GM19240 (cell line): ENCODE results near the gene ST8SIA2.

ENCODE experiments used
- DNase-seq: peaks from one replicate; pipeline ENCODE4 v3.0.0; 2011; ENCODE audit warnings: low spot score; ENCODE audit not compliant: insufficient read length

The ST8SIA2 gene

DNA sequence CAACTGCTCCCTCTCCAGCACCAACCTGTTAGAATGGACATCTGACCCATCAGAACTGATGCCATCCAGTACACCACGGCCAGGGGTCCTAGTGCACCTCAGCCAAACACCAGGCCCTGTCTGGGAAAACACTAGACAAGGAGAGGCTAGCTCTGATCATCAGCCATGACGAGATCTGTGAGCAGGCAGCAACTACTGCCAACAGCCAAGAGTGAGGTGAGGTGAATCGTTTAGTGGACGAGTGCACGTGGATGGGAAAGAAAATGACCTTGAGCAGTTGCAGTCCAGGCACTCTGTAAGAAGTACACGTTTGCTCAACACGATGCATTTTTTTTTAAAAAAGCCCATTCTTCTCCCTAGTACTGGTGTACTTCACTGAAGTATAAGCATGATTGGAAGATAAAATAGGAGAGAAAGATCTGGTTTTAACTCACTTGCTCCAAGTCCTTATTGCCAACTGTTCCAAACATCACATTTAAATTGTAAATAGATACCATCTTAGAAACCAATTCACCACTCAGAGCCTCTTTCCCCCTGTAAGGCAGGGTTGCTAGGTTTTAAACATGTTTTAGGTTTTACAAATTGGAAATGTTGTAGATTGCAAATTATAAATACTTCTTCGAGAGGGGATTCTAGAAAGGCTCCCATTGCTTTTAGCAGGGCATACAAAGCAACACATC, 5.7 kb downstream of the ST8SIA2 start:
- no peak for DNase-seq

DNA sequence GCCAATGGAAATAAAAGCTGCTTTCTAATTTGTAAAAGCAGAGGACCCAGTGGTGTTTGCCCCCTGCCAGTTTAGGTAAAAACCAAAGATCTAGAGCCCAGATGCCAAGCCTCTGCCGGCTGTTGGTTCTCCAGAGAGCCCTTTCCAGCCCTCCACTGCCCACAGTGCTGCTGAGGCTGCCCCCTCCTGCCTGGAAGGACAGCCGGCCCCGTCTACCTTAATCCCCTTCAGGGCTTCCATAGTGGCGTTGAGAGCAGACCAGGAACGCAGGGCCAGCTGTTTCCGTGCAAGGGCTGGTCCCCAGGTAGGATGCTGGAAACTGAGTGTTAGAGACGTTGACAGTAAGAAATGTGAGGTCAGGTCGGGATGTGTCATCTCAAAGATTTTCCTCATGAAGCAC, 6.9 kb downstream of the ST8SIA2 start:
- DNase-seq = no peak

DNA sequence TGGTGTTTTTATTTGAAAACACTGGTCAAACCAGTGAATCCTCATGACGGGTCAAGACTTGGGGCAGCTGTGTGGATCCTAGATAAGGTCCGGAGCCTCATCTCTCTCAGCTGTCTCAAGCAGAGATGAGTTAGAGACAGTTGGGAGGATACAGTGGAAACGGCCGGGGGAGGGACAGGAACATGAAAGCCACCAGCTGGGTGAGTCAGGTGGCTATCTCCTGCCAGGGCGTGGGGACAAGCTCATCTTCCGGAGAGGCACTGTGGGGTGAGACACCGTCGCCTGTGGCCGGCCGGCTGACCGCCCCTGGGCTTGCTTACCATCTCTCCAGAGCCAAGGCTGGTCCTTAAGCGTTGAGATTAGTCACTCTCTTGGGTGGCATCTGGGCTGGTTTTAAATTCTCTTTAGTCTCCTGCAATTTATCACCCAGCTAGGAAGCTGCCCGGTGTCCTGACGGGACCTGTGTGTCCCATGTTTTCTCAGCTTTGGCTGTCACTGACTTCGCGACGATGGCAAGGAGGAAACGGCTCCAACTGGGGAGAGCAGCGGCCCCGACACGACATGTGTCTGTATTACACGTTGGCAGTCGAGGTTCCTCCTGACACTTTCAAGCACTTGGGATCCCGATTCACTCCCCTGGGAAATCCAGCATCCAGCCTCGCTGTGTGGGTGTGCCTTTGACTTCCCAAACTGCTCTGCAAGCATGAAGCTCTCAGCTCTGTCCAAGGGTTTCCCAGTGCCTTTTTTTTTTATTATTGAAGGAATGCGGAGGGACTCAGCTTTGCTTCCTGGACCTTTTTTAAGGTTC, 7.5 kb downstream of the ST8SIA2 start:
- DNase-seq = no peak

DNA sequence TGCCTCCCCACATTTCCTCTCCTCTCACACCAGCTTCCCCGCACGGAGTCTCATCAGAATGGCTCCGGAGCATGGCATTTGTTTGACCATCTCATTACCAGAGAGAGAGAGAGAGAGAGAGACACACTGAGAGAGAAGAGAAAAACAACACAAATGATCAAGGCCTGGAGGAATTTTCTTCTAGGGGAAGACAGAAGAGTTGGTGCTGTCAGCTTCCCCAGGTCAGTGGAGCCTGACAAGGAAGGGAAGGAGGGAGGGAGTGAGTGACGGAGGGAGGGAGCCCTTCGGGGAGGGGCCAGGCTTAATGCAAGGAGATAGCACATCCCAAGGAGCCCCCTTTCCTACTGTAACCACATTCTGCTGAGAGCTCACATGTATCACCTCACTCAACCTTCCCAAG, 9.1 kb downstream of the ST8SIA2 start:
- DNase-seq = no peak

DNA sequence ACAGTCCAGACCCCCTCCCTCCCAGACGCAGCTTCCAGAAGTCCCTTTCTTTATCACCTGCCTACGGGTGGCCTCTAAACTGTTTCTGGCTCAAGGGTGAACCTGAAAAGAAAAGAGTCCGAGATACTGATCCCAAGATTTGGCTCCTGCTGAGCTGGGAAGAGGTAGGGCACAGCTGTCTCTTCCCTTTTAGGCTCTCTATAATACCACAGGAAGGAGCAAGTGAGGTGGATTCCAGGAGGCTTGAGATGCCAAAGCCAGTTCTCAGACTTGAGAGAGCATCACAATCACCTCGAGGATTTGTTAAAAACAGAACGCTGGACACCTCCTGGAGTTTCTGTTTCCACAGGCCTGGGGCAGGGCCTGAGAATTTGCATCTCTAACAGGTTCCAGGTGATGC, 12.3 kb downstream of the ST8SIA2 start:
- DNase-seq = no peak

DNA sequence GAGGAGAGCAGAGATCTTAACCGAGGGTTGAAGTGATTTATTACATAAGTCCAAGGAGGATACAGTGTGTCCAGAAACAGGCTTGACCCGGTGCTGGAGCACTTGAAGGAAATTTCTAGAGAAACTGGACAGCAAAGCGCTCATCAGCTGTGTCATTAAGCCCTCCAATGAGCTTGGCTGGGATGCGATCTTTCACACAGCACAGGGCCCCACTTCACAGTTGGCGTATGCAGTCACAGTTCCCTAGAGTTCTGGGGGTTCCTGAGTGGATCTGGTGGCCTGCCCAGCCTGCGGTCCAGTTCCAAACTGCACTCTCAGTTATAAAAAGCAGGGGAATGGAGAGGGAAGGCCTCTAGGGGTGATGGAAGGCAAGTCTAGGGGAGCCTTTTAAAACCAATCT, 13.6 kb downstream of the ST8SIA2 start:
- no peak for DNase-seq

DNA sequence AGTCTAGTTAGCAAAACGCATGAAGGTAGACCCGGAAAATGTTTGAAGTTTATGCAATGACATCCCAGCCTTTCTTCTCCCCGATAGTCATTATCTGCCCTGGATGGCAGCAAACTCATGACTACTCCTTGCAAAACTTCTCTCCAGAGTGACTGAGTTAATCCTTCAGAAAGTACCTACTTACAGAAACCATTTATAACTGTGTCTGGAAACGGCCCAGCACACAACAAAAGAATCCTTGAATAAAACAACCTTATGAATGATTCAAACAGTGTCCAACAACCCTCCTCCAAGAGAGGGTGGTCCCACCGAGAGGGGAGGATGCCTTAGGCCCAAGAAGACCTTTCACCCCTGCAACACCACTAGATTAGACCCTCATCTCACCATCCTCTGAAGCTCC, 14.2 kb downstream of the ST8SIA2 start:
- DNase-seq = no peak

DNA sequence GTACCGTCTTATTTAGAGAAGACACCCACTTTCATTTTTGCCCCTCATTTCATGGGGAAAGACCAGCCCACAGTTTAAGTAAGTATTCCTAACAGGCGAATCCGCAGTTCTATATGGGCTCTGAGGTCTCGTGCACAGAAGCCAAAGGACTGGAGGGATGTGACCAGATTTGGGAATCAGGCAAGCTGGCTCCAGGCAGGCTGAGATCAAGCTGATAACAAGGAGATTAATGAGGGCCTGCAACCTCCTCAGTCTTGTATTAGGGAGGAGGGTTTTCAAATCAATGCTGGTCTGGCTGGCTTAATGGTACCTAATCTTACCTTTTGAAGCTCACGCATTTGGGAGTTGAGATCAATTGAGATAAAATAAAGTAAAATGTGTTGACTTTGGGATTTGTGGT, 15.3 kb downstream of the ST8SIA2 start:
- no peak for DNase-seq

DNA sequence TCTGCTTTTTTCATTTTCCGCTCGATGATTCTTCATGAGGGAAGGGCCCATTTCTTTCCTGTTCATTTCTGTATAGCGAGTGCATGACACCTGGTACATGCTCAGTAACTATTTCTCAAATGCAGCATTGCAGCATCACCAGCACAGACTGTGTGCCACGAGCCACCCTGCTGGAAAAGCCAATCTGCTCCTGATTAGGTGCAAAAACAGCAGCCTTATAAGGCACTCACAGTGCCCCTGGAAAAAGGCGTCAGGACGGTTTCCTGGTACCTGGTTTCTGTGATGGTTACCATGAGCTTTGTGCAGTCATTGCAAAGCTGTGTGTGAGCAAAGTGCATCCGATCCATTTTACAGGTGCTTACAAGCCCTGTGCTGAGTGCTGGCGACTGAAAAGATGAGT, 15.8 kb downstream of the ST8SIA2 start:
- DNase-seq = no peak

DNA sequence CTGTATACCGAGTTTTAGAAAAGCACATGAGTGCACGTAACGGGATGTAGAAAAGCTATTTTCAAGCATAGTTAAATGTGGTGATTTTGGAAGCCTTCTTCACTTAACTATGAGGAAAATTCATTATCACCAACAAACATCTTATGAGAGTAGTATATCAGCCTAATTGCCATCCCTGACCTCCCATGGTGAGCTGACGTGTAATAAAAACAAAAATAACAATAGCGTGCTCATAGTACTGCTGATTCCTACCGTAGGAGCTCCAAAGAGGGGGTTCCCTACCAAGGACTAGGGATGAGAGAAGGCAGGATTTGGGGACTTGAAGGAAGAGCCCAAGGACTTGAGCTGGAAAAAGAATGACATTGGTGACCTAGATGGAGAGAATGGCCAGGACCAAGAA, 16.9 kb downstream of the ST8SIA2 start:
- DNase-seq = no peak

DNA sequence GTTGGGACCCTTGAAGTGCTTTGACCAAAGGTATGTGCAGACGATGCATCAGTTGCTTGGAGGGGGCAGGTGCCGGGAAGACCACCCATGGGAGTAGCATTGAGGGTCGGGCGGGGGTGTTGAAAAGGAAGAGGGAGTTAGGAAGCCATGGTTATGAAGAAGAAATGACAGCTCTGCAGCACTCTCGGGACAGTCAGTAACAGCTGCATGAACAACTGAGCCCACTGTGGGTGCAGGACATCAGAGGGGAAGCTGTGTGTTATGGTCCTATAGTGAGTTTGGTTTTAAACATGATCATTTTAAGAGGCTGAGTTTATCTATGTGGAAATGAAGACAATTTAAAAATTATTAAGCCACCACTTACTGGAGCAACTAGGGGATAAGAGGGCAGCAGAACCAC, 17.6 kb downstream of the ST8SIA2 start:
- DNase-seq = no peak

DNA sequence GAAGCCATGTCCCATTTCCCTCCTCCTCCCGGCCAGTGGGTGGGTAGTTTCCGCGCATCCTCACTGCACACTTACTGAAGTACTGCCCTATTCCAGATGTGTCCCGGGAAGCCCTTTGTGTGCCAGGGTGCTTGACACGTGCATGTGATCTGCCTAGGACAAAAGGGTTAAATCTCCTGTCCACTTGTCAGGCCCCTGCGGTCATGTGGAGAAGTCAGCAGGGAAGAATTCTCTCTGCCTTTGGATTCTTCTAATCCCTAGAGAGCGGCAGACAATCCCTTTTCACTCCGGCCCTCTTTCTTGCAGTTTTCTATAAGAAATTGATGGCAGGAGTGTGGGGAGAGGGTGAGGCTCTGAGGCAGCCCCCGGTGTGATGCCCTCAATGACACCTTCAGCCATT, 19.8 kb downstream of the ST8SIA2 start:
- DNase-seq = no peak

DNA sequence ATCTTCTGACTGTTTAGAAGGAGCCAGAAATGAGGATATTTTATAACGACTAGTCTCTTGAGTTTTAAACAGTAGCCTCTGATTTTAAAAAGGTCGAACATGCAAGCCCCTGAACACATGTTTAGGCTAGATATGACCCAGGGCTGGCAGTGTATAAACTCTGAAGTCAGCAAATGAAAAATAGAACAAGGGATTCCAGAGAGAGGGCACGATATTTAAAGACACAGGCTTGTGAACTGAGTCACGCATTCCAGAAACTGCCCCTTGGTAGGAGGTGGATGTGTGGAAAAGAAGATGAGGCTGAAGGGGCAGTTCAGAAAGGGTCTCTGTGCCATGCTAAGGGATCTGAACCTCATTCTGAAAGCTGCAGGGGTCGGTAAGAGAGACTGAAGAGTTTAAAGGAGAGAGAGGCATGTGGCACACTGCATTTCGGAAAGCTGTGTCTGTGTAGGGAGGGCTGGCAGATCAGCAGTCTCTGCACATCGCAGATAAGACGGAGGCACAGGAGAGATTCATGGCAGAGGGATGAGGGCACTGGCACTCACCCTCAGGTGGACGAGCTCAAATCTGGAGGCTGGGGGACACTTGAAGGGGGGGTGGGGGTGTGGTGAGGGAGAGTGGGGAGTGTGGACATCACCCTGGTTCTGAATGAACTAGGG, 22.1 kb downstream of the ST8SIA2 start:
- no peak for DNase-seq

DNA sequence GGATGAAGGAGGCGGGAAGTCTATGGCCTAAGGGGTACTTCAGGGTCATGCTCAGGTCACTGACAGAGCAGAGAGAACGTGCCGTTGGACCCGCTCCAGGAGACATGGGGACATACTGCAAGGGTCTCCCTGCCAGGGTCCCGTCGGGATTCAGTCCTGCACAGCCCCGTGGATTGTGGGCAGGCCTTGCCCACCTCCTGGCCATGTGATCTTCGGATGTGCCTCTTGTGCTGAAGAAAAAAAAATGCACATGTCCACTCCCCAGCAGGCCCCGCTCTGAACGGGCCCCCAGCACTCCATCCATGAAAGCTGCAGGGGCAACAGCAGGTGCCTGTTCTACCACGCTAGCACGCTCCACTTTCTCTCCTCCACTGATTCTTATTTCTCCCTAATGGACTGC, 22.9 kb downstream of the ST8SIA2 start:
- no peak for DNase-seq

DNA sequence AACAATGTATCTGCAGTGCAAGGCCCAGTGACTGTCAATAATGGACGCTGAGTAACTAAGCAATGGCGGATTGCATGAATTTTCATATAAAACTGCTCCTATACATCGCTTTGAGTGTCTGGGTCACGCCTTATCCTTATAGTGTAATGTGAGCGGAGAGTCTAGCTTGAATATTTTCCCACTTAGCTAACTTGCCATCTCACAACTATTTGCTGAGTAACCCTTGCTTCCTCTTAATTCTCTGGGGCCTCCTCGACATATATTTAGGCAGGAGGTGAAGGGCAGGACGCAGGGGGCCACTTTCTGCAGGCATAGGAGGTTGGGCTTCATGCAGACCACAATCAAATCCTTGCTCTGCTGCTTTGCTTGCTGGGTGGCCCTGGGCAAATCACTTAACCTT, 24.0 kb downstream of the ST8SIA2 start:
- no peak for DNase-seq

DNA sequence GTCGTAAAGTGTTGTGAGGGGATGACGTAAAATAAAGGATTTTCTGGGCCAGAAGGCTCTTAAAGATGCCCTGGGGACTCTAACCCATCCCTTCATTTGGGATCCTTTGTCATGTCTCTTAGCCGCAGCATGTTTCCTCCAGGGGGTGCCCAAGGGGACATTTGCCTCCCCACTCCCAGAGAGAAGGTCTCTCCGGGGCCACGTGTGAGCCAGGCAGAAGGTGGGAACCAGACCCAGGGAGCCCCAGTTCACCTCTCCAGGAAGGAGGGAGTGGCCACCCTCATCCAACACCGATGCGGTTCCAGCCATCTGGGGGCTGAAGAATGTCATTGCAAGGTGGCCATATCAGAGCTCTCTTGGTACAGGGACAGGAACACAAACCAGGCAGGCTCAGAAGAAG, 25.2 kb downstream of the ST8SIA2 start:
- no peak for DNase-seq

DNA sequence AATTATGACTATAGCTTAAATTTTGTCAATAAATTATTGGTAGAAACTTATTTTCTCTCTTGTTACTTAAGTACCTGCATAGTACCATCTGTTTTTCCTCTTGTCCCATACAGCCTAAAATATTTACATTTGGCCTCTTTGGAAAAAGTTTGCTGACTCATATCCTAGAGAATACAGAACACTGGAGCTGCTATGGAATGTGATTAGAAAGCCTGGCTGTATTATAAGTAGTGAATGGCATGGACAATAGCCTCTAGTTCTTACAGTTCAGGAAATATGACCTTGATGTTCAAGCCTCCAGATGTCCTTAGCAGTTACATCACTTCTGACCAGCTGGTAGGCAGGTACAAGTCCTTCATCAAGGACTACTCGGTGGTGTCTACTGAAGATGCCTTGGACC, 28.3 kb downstream of the ST8SIA2 start:
- no peak for DNase-seq

DNA sequence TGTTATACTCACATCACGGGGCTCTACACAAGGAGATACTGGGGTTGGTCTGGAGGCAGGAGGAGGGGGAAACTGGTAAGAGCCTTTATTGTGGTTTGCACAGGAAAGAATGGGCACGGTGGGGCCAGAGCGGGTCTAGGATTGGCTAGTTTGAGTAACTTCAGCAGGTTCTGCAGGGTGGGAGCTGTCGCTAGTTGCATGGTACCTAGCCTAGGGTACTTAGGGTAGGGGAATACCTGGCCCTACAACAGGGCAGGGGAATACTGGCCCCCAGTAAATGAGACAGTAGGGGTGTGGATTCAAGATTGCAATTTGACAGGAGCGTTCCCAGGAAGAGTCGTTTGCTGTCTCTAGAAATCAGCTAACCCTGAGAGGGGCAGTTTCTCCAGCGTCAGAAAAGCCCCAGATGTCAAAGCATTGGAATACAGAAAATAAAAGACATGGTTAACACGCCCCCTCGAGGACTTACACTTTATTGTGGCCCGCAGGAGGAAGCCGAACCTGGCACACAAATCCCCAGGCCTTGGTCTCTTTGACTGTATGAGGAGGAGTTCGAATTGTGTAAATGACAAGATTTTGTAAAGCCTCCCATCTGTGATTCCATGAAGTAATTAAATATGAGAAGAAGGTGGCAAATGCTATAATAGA, 32.0 kb downstream of the ST8SIA2 start:
- DNase-seq = no peak

DNA sequence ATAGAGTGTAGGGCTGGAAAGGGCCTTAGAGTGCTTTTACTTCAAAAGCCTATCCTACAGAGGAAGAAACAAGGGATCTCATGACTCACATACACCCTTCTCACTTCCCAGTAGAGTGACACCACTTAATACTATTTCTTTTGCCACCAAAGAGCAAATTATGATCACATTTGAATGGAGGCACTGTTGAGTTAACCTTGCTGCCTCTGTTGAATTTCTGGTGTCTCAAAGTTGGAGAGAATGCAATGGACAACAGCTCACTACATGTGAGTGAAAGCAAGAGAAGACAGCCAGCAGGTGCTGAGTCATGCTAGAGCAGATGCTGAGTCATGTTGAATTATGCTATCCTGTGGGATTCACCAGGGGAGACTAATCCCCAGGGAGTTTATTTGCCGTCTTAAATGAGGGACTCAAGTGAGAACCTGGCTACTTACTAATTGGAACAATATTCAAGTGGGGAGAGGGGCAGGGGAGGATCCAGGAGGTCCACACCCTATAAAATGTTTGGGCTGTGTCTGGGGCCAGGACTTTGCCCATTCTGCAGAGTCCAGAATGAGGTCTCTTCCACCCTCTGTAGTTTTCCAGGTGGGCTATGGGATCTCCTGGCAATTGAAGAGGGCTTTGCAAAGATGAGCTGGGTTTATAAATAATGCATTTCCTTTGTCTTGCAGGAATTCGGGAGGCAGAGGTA, 35.8 kb downstream of the ST8SIA2 start:
- no peak for DNase-seq

DNA sequence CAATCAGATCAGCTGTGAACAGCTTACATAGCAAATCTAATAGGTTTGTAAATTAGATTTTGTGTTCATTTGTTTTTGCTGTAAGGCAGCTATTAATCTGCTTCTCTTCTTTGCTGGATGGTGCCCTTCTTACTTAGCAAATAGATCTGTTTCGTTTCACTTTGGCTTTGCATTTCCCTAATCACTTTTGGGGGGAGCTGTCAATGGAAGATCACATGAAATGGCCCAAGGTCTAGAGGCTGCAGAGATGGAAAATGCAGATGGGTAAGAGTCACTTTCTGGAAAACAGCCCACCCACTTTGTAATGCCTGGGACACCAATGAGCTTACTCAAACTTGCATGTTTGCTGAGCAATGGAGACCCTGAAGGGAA, 36.4 kb downstream of the ST8SIA2 start:
- no peak for DNase-seq

DNA sequence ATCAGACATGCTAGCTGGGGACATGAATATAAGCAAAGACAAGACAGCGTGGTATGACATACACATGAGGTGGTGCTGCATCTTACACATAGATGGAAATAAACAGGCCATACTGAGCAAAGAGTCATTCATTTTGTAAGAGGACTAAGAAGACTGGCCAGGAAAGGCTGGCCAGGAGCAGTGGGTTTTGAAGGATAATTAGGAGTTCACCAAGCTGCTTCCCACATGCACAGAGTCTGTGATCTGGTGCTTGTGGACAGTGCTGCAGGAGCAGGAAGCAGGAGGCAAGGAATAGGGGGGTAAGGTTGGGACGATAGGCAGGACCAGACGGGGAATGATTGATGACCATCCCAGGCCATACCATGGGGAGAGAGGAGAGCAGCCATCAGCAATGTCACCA, 41.5 kb downstream of the ST8SIA2 start:
- no peak for DNase-seq

DNA sequence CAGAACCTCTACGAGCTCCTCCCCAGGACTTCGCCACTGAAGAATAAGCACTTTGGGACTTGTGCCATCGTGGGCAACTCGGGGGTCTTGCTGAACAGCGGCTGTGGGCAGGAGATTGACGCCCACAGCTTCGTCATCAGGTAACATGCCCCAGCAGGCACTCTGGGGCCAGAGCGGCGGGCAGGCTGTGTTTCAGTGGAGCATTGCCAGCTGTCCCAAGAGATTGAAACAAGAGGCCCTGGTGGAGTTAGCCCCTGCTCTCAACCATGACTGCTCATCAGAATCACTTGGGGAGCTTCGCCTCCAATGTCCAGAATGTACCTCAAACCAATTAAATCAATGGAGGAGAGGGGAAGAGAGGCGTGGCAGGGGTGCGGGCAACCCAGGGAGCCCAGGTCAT, 44.8 kb downstream of the ST8SIA2 start:
- DNase-seq = no peak
